HepG2 (cell line): ENCODE measurements around the gene SGO1. TPM values are rescaled to one million over a fixed set of nuclear protein-coding genes. Genes with fewer than 3 reads are reported as not detected.

Source experiments
- ATAC-seq: fragments of 200-7000 bp; cut with Tn5 transposase; 3 replicates; pipeline ENCODE4 v1.9.1; 2020; ENCODE audit warnings: mild to moderate bottlenecking, moderate library complexity
- BruUV-seq: library from RNA; stranded (reverse); fragments of 400-500 nt; replicated peaks from 2 replicates; lab custom pipeline; 2021; lab: Mats Ljungman, UMichigan
- CTCF ChIA-PET: fragments of 300-600 bp; formaldehyde crosslinking; extraction: SDS; loops from one replicate; lab custom pipeline; 2021; ENCODE audit warnings: low total read pairs, inconsistent platforms, low intra/inter-chr PET ratio; lab: Yijun Ruan, JAX
- POLR2A ChIA-PET: fragments of 350-600 bp; sonication (Branson Sonifier 250); formaldehyde crosslinking; loops from one replicate; lab custom pipeline; 2020; ENCODE audit warnings: antibody characterized with exemption, inconsistent platforms; lab: Yijun Ruan, JAX
- DNase-seq: peaks from one replicate; pipeline ENCODE4 v3.0.0-alpha.2; 2015; ENCODE audit warnings: low spot score
- FAIRE-seq: peaks from 3 replicates; lab custom pipeline; 2011; peaks lifted over from hg19 to GRCh38; lab: Jason Lieb, UNC
- H2AFZ ChIP-seq: one replicate; pipeline ENCODE4 v1.6.1; 2011; ENCODE audit warnings: low read length, inconsistent platforms
- H3K27ac ChIP-seq: fragments of 300-600 bp; 3 replicates; pipeline ENCODE4 v1.8.0; 2011; ENCODE audit warnings: mixed run types, mild to moderate bottlenecking, mixed read lengths, low read length, inconsistent platforms; ENCODE audit not compliant: insufficient read depth; ENCODE audit errors: extremely low read length
- H3K27me3 ChIP-seq, 2 experiments: fragments of 200-600 bp in 1 of 2; 2 replicates in 1 of 2; 3 replicates in 1 of 2; pipeline versions ENCODE4 v1.6.0 to v1.8.0; 2011; ENCODE audit warnings: low read length in 2 of 2, mild to moderate bottlenecking in 2 of 2, moderate library complexity in 2 of 2, inconsistent platforms in 1 of 2; ENCODE audit not compliant: insufficient read depth in 2 of 2, control insufficient read depth in 1 of 2
- H3K36me3 ChIP-seq, 2 experiments: fragments of 200-600 bp in 1 of 2; replicated peaks in 1 of 2; 2 replicates in 1 of 2; 3 replicates in 1 of 2; pipeline versions ENCODE4 v1.5.1 to v1.8.0; 2011; ENCODE audit warnings: low read length in 2 of 2, inconsistent platforms in 1 of 2; ENCODE audit not compliant: insufficient read depth in 2 of 2, control insufficient read depth in 1 of 2
- H3K4me1 ChIP-seq: 2 replicates; pipeline ENCODE4 v1.5.1; 2012; ENCODE audit warnings: low read length, inconsistent platforms; ENCODE audit not compliant: insufficient read depth
- H3K4me2 ChIP-seq: 2 replicates; pipeline ENCODE4 v1.6.0; 2011; ENCODE audit warnings: low read depth, low read length, inconsistent platforms
- H3K4me3 ChIP-seq, 3 experiments: fragments of 200-600 bp in 1 of 3; sonication (generic), shearing (Covaris generic) in 1 of 3; replicated peaks in 1 of 3; 2 replicates each; pipeline ENCODE4 v1.5.1; 2011 to 2016; ENCODE audit warnings: low read length in 3 of 3, inconsistent platforms in 2 of 3, low read depth in 2 of 3, mild to moderate bottlenecking in 2 of 3, control low read depth in 1 of 3, mixed read lengths in 1 of 3; ENCODE audit not compliant: insufficient read depth in 1 of 3
- H3K79me2 ChIP-seq: one replicate; pipeline ENCODE4 v1.6.1; 2011; ENCODE audit warnings: low read length, inconsistent platforms; ENCODE audit not compliant: insufficient read depth
- H3K9ac ChIP-seq: 2 replicates; pipeline ENCODE4 v1.6.0; 2011; ENCODE audit warnings: mild to moderate bottlenecking, low read depth, low read length, inconsistent platforms; ENCODE audit not compliant: insufficient read depth
- H3K9me3 ChIP-seq: 2 replicates; pipeline ENCODE4 v1.5.1; 2012; ENCODE audit warnings: mild to moderate bottlenecking, low read length
- H4K20me1 ChIP-seq: 2 replicates; pipeline ENCODE4 v1.6.0; 2011; ENCODE audit warnings: inconsistent platforms, mild to moderate bottlenecking, low read length, moderate library complexity; ENCODE audit not compliant: insufficient read depth
- AGO1 ChIP-seq: fragments of 200-400 bp; formaldehyde crosslinking; IDR thresholded peaks from 2 replicates; pipeline ENCODE4 v1.6.1; 2017; ENCODE audit warnings: mild to moderate bottlenecking, low read depth, low read length, moderate library complexity; ENCODE audit not compliant: poor library complexity, severe bottlenecking
- EZH2 ChIP-seq: conservative IDR thresholded peaks from 2 replicates; pipeline ENCODE4 v1.6.1; 2012; ENCODE audit warnings: mild to moderate bottlenecking, low read depth, low read length, moderate library complexity
- HNF4A ChIP-seq: sonication (generic); formaldehyde crosslinking; IDR thresholded peaks from 2 replicates; pipeline ENCODE4 v1.4.0; 2020; ENCODE audit warnings: missing genetic modification reagents
- NFIB ChIP-seq: sonication (generic); formaldehyde crosslinking; IDR thresholded peaks from 2 replicates; pipeline ENCODE4 v1.9.0; 2021; ENCODE audit warnings: missing genetic modification reagents, mild to moderate bottlenecking, borderline replicate concordance
- SRSF9 ChIP-seq: fragments of 200-400 bp; formaldehyde crosslinking; IDR thresholded peaks from 2 replicates; pipeline ENCODE4 v1.6.1; 2018; ENCODE audit warnings: borderline replicate concordance, mild to moderate bottlenecking, low read depth, low read length; ENCODE audit not compliant: insufficient read depth, poor library complexity, severe bottlenecking
- ZC3H13 ChIP-seq: sonication (generic); formaldehyde crosslinking; IDR thresholded peaks from 2 replicates; pipeline ENCODE4 v1.8.1; 2023; ENCODE audit warnings: mild to moderate bottlenecking, missing genetic modification reagents, moderate library complexity
- ZNF10 ChIP-seq: sonication (generic); formaldehyde crosslinking; IDR thresholded peaks from 2 replicates; pipeline ENCODE4 v1.4.0; 2020; ENCODE audit warnings: mild to moderate bottlenecking, low read depth, missing genetic modification reagents, borderline replicate concordance
- ZNF260 ChIP-seq: sonication (generic); formaldehyde crosslinking; IDR thresholded peaks from 2 replicates; pipeline ENCODE4 v1.4.0; 2020; ENCODE audit warnings: missing genetic modification reagents, low read depth, mild to moderate bottlenecking, borderline replicate concordance
- ZNF550 ChIP-seq: sonication (generic); formaldehyde crosslinking; IDR thresholded peaks from 2 replicates; pipeline ENCODE4 v1.4.0; 2020; ENCODE audit warnings: mild to moderate bottlenecking, missing genetic modification reagents, borderline replicate concordance
- ZNF556 ChIP-seq: sonication (generic); formaldehyde crosslinking; IDR thresholded peaks from 2 replicates; pipeline ENCODE4 v1.4.0; 2020; ENCODE audit warnings: mild to moderate bottlenecking, missing genetic modification reagents, borderline replicate concordance
- ZSCAN31 ChIP-seq: sonication (generic); formaldehyde crosslinking; IDR thresholded peaks from 2 replicates; pipeline ENCODE4 v1.5.0; 2020; ENCODE audit warnings: low read depth, mild to moderate bottlenecking, missing genetic modification reagents
- WGBS: methylation state at CpG from one replicate; pipeline ENCODE4 v1.1.6; 2017; ENCODE audit warnings: low lambda C conversion rate; 5-methylcytosine and 5-hydroxymethylcytosine counted together
- in situ Hi-C: cut with HindIII; loops from 2 replicates; pipeline ENCODE4 v1.10.0; 2017; ENCODE audit warnings: low pct_unique_long_range_greater_than_20kb; ENCODE audit not compliant: extremely low pct_ligation_motif_present
- intact Hi-C: fragments of 100-400 bp; cut with micrococcal nuclease; formaldehyde crosslinking; loops from one replicate; pipeline ENCODE4 v1.10.0; 2022; ENCODE audit not compliant: unreplicated experiment
- polyA plus RNA-seq, 8 experiments: library from polyadenylated mRNA; depleted of rRNA in 3 of 8; stranded (reverse) in 7 of 8; unstranded in 1 of 8; fragments of >200 nt; fragmentation: Illumina TruSeq in 4 of 8; extraction: Trizol in 4 of 8; gene quantifications; 2 replicates each; pipeline versions ENCODE4 v1.2.1 to v1.2.3, GENCODE V29; 2011 to 2016; ENCODE audit warnings: low read depth in 4 of 8, missing spikeins in 1 of 8, mixed read lengths in 1 of 8; ENCODE audit not compliant: insufficient read depth in 1 of 8
- total RNA-seq, 5 experiments: library from RNA; depleted of rRNA; stranded (reverse); fragments of >200 nt; fragmentation: Illumina TruSeq; extraction: Trizol; gene quantifications; 2 replicates each; pipeline ENCODE4 v1.2.3, GENCODE V29; 2016; ENCODE audit warnings: low read depth in 1 of 5
- TF ChIP-seq, protein P1 (sequence below): sonication (generic); formaldehyde crosslinking; IDR thresholded peaks from 2 replicates; pipeline ENCODE4 v1.5.1; 2020; ENCODE audit warnings: mild to moderate bottlenecking, moderate library complexity, missing genetic modification reagents
- TF ChIP-seq, protein P2 (sequence below): sonication (generic); formaldehyde crosslinking; conservative IDR thresholded peaks from 2 replicates; pipeline ENCODE4 v1.4.0; 2020; ENCODE audit warnings: mild to moderate bottlenecking, missing genetic modification reagents, moderate library complexity

The SGO1 gene
- total and polyA plus RNA-seq, 2 of the 13 experiments (the other 11 are each of a cell fraction or from before 2014, with no cell fraction given): 2.1 to 16.1 TPM

DNA sequence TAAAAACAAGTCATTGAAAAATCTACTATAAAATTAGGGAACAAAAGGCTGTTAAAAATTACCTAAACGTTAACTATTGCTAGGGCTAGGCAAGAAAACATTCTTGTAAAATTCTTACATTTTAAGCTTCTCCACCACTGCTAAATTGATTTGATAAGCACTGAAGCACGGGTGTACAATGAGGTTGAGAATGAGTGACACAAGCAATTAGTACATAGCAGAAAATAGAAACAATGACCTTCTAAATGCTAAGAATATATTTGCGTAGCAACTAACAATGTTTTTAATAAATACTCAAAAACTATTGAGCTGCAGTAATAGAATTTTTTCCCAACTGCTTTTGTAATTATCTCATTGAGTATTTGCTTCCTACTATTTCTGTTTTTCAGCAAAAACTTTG lies 4.7 kb downstream of the SGO1 start (continued):
- TF ChIP-seq SRSF9 (no peak), ZNF10 (CRISPR knock-in tag) (no peak)
- TF ChIP-seq, protein P1, sequence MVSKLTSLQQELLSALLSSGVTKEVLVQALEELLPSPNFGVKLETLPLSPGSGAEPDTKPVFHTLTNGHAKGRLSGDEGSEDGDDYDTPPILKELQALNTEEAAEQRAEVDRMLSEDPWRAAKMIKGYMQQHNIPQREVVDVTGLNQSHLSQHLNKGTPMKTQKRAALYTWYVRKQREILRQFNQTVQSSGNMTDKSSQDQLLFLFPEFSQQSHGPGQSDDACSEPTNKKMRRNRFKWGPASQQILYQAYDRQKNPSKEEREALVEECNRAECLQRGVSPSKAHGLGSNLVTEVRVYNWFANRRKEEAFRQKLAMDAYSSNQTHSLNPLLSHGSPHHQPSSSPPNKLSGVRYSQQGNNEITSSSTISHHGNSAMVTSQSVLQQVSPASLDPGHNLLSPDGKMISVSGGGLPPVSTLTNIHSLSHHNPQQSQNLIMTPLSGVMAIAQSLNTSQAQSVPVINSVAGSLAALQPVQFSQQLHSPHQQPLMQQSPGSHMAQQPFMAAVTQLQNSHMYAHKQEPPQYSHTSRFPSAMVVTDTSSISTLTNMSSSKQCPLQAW (CRISPR knock-in tag): no peak

DNA sequence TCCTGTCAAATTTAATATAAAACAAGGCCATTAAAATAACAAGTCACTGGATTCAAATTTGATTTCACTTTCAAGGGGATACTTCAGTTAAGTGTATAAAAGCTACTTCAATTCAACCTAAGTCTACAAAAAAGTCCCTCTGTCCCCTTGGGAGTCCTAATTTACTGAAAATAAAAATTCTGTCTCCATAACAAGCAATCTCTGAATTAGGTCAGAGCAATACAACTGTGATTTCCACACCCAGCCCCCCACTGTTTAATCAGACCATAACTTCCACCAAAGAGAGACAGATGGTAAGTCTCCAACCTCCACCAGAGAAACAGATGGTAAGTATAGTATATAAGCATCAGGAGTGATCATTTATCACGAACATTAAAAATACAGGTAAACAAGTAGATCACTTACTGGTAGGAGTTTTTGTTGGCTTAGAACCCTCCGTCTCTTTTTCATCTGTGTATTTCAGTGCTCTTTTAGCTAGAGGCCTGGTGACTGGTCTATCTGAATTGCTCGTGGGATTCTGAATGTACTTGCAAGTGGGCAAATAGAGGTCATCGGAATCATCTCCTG lies 12.1 kb downstream of the SGO1 start:
- no peak for DNase-seq
- CTCF ChIA-PET: no interaction called here
- no peak for TF ChIP-seq NFIB (CRISPR knock-in tag)
- TF ChIP-seq ZNF550 (CRISPR knock-in tag): no peak
- TF ChIP-seq AGO1: no peak
- no peak for TF ChIP-seq ZC3H13 (CRISPR knock-in tag)
- no peak for TF ChIP-seq ZSCAN31 (CRISPR knock-in tag)
- no peak for TF ChIP-seq ZNF556 (CRISPR knock-in tag)
- no peak for TF ChIP-seq ZNF260
- TF ChIP-seq EZH2: no peak
- no peak for TF ChIP-seq HNF4A (CRISPR knock-in tag)
- TF ChIP-seq, protein P2, sequence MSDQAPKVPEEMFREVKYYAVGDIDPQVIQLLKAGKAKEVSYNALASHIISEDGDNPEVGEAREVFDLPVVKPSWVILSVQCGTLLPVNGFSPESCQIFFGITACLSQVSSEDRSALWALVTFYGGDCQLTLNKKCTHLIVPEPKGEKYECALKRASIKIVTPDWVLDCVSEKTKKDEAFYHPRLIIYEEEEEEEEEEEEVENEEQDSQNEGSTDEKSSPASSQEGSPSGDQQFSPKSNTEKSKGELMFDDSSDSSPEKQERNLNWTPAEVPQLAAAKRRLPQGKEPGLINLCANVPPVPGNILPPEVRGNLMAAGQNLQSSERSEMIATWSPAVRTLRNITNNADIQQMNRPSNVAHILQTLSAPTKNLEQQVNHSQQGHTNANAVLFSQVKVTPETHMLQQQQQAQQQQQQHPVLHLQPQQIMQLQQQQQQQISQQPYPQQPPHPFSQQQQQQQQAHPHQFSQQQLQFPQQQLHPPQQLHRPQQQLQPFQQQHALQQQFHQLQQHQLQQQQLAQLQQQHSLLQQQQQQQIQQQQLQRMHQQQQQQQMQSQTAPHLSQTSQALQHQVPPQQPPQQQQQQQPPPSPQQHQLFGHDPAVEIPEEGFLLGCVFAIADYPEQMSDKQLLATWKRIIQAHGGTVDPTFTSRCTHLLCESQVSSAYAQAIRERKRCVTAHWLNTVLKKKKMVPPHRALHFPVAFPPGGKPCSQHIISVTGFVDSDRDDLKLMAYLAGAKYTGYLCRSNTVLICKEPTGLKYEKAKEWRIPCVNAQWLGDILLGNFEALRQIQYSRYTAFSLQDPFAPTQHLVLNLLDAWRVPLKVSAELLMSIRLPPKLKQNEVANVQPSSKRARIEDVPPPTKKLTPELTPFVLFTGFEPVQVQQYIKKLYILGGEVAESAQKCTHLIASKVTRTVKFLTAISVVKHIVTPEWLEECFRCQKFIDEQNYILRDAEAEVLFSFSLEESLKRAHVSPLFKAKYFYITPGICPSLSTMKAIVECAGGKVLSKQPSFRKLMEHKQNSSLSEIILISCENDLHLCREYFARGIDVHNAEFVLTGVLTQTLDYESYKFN: no peak
- TF ChIP-seq, all 625 proteins: peak for 0
- no peaks in the 10 kb centered on the region for H3K27me3 ChIP-seq
- H2AFZ ChIP-seq: no peak overlapping the region
- no peaks in the 10 kb centered on the region for H3K79me2 ChIP-seq
- H3K4me2 ChIP-seq: no peak overlapping the region
- no peaks in the 10 kb centered on the region for H3K9me3 ChIP-seq
- POLR2A ChIA-PET: no interaction called here
- H4K20me1 ChIP-seq: no peaks in the 10 kb centered on the region
- in situ Hi-C loops (no loop called here), intact Hi-C loops (no loop called here)
- no peak overlapping the region for H3K9ac ChIP-seq
- no peak overlapping the region for H3K4me3 ChIP-seq
- H3K36me3 ChIP-seq: peaks cover 1 to 23% of the 10 kb centered on the region in 2 experiments; a peak in 3 of 5 replicates
- no peak for FAIRE-seq
- ATAC-seq: no peak
- H3K27ac ChIP-seq: no peak overlapping the region
- 93% methylated on average over 4 of the region's 4 CpGs for WGBS
- BruUV-seq: no TSS peak
- peaks cover 5% of the 10 kb centered on the region; the same call in 1 of the 2 replicates for H3K4me1 ChIP-seq
